GM19193 (cell line): ENCODE data around the gene PIK3C2G.

Source experiments
- POLR2A ChIP-seq: IDR thresholded peaks from 4 replicates; pipeline ENCODE4 v1.6.1; 2011; ENCODE audit not compliant: insufficient read depth, insufficient read length; ENCODE audit errors: extremely low read depth

Gene PIK3C2G

DNA sequence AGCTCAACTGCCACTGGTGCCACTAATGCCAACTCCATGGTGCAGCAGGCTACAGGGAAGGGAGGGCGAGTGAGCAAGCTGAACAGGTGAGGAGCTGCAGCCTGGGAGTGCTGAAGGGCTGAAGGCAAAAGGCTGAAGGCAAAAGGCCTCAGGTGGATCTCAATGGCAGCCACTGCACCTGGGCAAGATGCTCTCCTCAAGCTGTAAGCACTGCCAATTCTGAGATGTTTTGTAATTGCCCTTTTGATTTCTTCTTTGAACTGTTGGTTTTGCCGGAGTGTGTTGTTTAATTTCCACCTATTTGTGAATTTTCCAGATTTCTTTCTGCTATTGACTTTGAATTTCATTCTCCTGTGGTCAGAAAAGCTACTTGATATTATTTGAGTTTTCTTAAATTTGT, 97.6 kb downstream of the PIK3C2G start:
- no peak for TF ChIP-seq POLR2A

GRCh38 chr12:18361433-18361832, 100.1 kb downstream of the PIK3C2G start:
- TF ChIP-seq POLR2A: no peak

- no peak for TF ChIP-seq POLR2A
Measured at GRCh38 chr12:18363321-18363720, 102.0 kb downstream of the PIK3C2G start.

DNA sequence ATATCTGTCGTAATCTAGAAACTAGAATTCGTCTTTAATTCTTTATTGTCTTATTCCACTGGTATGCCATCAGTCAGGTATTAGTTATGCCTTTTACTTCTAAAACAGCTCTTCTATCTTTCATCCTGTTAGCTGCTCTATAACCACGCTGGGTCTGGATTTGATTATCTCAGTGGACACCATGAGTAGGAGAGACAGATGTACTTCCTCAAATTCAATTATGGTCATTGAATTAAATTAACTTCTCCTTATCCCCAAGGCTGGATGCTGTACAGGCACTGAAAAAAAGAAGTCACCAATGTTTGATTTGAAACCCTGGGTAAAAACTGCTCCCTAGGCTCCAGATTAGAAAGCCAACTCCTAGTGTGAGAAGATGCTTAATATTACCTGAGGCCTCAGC, 107.3 kb downstream of the PIK3C2G start:
- TF ChIP-seq POLR2A: no peak

- no peak for TF ChIP-seq POLR2A
Measured at GRCh38 chr12:18373181-18373580, 111.9 kb downstream of the PIK3C2G start.

- no peak for TF ChIP-seq POLR2A
Measured at GRCh38 chr12:18375131-18375530, 113.8 kb downstream of the PIK3C2G start.

- no peak for TF ChIP-seq POLR2A
Measured at GRCh38 chr12:18375583-18375982, 114.3 kb downstream of the PIK3C2G start.

DNA sequence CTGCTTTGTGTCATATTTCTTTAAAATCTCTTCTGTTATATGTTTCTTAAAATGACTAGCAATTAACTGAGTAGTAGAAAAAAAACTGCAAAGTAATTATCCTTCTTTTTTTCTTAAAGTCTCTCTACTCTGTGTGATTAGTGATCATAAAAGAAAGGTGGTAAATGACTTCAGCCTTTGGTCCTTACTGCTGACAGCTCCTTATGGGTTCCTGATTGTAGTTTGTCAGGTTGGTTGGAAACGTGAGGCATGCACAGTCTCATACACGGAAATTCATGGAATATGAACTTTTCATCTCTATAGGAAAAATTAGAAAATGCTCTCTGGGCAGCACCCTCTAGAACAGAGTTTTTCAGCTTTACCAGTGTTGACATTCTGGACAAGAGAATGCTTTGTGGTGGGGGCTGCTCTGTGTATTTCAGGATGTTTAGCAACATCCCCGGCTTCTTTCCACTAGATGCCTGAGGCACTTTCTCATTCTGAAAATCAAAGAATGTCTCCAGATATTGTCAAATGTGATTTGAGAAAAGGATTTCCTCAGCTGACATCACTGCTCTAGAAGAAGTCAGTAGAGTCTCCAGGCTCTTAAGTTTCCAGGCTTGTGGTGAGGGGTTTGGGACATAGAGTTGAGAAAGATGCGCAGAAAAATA, 121.0 kb downstream of the PIK3C2G start:
- TF ChIP-seq POLR2A: no peak

DNA sequence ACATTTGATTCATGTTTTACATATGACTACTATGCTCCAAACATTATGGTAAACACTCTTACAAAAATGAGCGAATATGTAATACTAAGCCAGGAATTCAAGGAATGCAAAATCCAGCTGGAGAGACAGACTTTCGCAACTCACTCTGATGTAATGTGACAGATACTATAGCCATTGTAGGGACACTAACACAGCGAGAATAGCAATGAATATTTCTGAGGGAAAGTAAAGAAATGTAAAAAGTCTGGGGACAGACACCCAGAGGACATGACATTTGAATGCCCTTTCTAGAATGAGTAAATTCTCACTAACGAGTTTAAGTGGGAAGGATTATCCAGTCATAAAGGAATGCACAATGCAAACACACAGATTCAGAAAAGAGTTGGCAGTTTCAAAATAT, 121.9 kb downstream of the PIK3C2G start:
- TF ChIP-seq POLR2A: no peak

GRCh38 chr12:18387706-18388105, 126.4 kb downstream of the PIK3C2G start:
- TF ChIP-seq POLR2A: no peak

GRCh38 chr12:18389820-18390219, 128.5 kb downstream of the PIK3C2G start:
- TF ChIP-seq POLR2A: no peak

GRCh38 chr12:18391151-18391550, 129.8 kb downstream of the PIK3C2G start:
- no peak for TF ChIP-seq POLR2A

DNA sequence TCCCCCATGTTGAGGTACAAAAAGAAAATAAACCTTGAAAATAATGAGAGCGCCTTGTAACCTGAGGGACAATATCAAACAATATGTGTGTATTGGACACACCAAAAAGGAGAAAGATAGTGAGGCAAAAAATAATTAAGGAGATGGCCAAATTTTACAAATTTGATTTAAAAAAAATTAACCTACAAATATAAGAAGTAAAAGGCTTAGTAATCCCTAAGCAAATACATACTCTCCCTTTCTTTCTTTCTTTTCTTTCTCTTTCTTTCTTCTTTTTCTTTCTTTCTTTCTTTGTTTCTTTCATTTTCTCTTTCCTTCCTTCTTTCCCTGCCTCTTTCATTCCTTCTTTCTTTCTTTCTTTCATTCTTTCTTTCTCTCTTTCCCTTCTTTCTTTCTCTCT, 133.4 kb downstream of the PIK3C2G start:
- no peak for TF ChIP-seq POLR2A

DNA sequence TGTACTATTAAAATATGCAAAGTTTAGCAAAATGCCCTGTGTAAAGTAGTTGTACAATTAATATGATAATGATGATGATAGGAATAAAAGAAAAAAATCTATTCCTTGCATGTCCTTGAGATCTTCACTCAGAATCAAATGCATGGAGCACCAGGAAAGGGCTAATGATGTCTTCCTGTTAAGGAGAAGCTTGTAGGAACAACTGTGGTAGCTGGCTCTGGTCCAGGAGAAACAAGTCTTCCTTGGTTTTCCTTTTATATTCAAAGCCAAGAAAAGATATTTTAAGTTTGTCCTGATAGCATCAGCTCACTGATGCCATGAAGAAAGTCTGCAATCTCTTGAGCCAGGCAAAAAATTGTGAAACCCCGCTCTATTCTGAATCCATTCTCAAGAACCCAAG, 138.9 kb downstream of the PIK3C2G start:
- TF ChIP-seq POLR2A: no peak

DNA sequence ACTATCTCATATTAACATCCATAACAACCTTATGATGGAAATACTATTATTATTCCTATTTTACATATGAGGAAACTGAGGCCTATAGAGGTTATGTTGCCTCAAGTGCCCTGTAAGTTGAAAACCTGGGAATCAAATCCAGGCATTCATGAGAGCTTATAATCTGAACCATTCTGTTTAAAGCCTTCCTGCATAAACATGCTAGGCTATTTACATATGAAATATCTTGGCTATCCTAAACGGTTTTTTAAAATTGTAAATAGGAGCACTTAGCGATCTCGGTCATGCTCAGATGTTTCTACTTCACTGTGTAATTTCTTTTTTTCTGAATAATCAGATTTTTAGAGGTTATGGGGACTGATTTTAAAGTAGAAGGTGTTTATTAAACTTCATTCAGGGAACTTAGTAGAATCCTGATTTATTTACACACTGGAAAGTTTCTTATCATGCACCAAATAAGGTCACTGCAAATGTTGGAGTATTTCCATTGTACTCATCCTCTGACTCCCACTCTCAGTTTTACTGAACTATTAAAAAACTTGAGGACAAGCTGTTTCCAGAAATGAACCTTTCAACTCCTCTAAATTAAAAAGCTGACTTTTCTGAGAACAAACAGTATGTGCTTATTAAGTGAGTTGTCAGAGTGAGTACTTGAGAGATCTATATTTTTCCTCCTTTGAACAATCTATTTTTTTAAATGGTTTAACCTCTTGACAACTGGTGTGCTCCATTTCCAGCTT, 141.7 kb downstream of the PIK3C2G start:
- no peak for TF ChIP-seq POLR2A

DNA sequence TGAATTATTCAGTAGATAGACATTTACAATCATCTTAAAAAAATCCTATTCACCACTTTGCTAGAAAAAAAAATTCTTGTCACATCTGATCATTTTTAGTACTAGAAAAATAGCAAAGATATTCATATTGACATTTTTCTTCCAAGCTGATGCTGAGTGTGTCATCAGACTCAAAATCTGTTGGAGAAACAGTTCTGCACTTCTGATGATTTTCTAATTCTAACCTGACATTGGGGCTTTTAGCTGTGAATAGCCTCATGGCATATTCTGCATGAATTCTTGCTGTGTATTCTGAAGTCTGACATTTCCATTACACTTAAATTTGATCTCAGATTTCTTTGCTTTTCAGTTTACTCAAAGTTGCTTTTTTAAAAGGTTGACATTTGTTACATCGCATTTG, 150.1 kb downstream of the PIK3C2G start:
- no peak for TF ChIP-seq POLR2A

DNA sequence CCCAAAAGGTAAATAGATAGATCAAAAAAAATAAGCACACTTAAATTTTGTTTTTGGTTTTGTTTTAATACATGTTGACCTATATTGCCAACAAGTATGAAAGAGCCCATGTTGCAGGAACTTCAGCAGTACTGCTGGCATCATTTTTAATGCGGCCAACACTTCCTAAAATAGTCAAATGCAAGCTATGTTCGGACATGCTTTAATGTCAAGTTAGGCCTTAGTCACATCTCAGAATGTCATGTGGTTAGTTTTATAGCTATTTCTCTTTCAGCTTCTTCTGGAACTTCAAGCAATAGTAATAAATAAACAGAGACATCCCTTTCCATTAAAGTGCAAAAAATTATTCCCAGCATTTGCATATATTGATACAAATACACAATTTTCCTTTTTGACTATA, 153.4 kb downstream of the PIK3C2G start:
- no peak for TF ChIP-seq POLR2A

DNA sequence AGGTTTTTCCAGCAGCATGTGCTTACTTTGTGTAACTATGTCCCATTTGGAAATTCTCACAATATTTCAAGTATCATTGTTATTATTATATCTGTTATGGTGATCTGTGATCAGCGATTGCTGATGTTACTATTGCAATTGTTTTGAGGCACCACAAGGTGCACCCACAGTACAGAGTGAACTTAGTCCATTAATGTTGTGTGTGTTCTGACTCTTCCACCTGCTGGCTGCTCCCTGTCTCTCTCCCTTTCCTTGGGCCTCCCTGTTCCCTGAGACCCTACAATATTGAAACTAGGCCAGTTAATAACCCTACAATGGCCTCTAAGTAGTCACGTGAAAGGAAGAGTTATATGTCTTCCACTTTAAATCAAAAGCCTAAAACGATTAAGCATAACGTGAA, 153.9 kb downstream of the PIK3C2G start:
- TF ChIP-seq POLR2A: no peak

DNA sequence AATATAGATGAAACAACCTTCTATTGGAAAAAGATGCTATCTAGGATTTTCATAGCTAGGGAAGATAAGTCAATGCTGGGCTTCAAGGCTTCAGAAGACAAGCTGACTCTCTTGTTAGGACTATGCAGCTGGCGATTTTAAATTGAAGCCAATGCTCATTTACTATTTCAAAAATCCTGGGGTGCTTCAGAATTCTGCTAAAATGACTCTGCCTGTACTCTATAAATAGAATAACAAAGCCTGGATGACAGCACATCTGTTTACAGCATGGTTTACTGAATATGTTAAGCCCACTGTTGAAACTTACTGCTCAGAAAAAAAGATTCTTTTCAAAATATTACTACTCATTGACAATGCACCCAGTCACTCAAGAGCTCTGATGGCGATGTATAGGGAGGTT, 155.1 kb downstream of the PIK3C2G start:
- no peak for TF ChIP-seq POLR2A
